ENCODE measurements around the gene SYT1. TPM values are rescaled to one million over a fixed set of nuclear protein-coding genes. Genes with fewer than 3 reads are reported as not detected.
A peak's percentile ranks its signal among the peaks of the same experiment; 100 is the strongest.

Gene SYT1
- total RNA-seq, 1 donor from 2014 or later: 0.30 TPM

DNA sequence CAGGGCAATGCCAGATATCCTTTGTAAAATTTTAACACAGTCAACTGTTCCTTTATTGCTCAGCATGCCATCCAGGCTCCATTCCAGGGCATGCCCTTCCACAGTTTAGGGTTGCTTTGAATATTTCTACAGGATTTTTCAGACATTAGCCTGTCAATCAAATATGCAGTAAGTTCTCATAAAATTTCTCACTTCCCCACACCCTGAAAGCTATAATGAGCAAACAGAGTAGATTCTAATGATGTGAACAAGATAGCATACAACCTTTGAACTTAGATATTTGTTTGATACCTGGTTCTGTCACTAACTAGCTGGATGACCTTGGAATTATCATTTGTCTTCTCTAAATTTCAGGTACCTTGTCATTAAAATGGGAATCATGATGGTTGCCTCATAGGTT lies 251.2 kb downstream of the SYT1 start:
- Histone ChIP-seq H3K27ac (replicated peaks) (no peak overlapping the region), H3K4me1 (no peaks in the 10 kb centered on the region), H3K4me3 (no peak overlapping the region), H3K9me3 (replicated peaks) (no peaks in the 10 kb centered on the region), H3K36me3 (no peaks in the 10 kb centered on the region), H3K27me3 (ENCODE audit: low read depth) (no peaks in the 10 kb centered on the region)
- TF ChIP-seq, protein P1, sequence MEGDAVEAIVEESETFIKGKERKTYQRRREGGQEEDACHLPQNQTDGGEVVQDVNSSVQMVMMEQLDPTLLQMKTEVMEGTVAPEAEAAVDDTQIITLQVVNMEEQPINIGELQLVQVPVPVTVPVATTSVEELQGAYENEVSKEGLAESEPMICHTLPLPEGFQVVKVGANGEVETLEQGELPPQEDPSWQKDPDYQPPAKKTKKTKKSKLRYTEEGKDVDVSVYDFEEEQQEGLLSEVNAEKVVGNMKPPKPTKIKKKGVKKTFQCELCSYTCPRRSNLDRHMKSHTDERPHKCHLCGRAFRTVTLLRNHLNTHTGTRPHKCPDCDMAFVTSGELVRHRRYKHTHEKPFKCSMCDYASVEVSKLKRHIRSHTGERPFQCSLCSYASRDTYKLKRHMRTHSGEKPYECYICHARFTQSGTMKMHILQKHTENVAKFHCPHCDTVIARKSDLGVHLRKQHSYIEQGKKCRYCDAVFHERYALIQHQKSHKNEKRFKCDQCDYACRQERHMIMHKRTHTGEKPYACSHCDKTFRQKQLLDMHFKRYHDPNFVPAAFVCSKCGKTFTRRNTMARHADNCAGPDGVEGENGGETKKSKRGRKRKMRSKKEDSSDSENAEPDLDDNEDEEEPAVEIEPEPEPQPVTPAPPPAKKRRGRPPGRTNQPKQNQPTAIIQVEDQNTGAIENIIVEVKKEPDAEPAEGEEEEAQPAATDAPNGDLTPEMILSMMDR (IDR thresholded peaks at IDR 0.05; ENCODE audit: borderline replicate concordance): no peak
- intact Hi-C loops (cut with micrococcal nuclease): no loop called here
- DNase-seq: no peak

DNA sequence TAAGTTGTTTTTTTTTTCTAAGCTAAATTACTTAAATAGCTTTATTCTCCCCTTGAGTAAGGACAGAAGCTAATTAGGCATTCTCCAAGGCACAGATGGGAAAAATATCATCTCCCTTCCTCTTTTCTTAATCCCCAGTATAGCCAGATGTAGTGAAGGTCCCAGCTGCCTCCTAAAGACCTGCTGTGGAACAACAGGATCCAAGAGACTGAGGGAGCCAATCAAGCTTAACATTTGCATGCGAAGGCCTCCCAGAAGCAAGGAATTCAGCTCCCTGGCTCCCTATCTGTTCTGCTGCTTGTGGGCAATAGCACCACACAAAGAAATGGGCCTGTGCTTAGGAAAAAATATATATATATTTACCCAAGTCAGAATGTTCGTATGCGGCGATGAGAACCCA lies 255.2 kb downstream of the SYT1 start:
- intact Hi-C loops (cut with micrococcal nuclease): no loop called here
- TF ChIP-seq, protein P1 (IDR thresholded peaks at IDR 0.05; ENCODE audit: borderline replicate concordance): no peak
- no peak overlapping the region for H3K27ac ChIP-seq (replicated peaks)

DNA sequence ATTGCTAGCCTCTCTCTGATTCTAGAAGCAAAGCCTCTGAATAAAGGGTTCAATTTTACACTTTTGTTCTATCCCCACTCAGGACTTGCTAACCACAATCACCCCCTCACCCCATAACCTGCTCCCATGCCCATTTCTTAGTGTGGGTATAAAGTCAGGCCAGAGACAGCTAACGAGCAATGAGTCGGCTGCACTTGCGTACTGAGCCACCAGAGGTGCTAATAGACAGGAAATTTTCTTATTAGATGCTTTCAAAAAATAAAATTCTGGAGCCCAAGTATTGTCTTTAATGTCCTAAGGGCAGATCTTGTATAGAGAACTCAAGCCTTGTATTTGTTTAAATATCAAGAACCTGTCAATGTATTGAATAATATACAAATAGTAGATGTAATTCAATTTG lies 256.9 kb downstream of the SYT1 start:
- intact Hi-C loops (cut with micrococcal nuclease): no loop called here
- no peak for DNase-seq
- Histone ChIP-seq H3K9me3 (replicated peaks) (no peaks in the 10 kb centered on the region), H3K4me3 (no peak overlapping the region), H3K4me1 (no peaks in the 10 kb centered on the region), H3K27ac (replicated peaks) (no peak overlapping the region), H3K36me3 (no peaks in the 10 kb centered on the region), H3K27me3 (ENCODE audit: low read depth) (no peaks in the 10 kb centered on the region)
- TF ChIP-seq, protein P1 (IDR thresholded peaks at IDR 0.05; ENCODE audit: borderline replicate concordance): peak; percentile 16

More for the DNA sequence above, 255.2 kb downstream of the SYT1 start:
- no peaks in the 10 kb centered on the region for H3K4me1 ChIP-seq
- no peak overlapping the region for H3K4me3 ChIP-seq
- H3K27me3 ChIP-seq (ENCODE audit: low read depth): no peaks in the 10 kb centered on the region
- no peaks in the 10 kb centered on the region for H3K36me3 ChIP-seq
- DNase-seq: no peak
- no peaks in the 10 kb centered on the region for H3K9me3 ChIP-seq (replicated peaks)

GRCh38 chr12:79124385-79124784 lies 259.8 kb downstream of the SYT1 start:
- Histone ChIP-seq H3K4me3 (no peak overlapping the region), H3K27ac (replicated peaks) (no peak overlapping the region), H3K4me1 (no peaks in the 10 kb centered on the region), H3K9me3 (replicated peaks) (no peaks in the 10 kb centered on the region), H3K36me3 (no peaks in the 10 kb centered on the region), H3K27me3 (ENCODE audit: low read depth) (no peaks in the 10 kb centered on the region)
- intact Hi-C loops (cut with micrococcal nuclease): no loop called here
- DNase-seq: no peak
- TF ChIP-seq, protein P1 (IDR thresholded peaks at IDR 0.05; ENCODE audit: borderline replicate concordance): no peak

- intact Hi-C loops (cut with micrococcal nuclease): no loop called here
- H3K4me3 ChIP-seq: no peak overlapping the region
- H3K27ac ChIP-seq (replicated peaks): no peak overlapping the region
- no peaks in the 10 kb centered on the region for H3K36me3 ChIP-seq
- TF ChIP-seq, protein P1 (IDR thresholded peaks at IDR 0.05; ENCODE audit: borderline replicate concordance): no peak
- H3K4me1 ChIP-seq: no peaks in the 10 kb centered on the region
- no peaks in the 10 kb centered on the region for H3K9me3 ChIP-seq (replicated peaks)
- no peaks in the 10 kb centered on the region for H3K27me3 ChIP-seq (ENCODE audit: low read depth)
- no peak for DNase-seq
Measured at GRCh38 chr12:79125358-79125757, 260.8 kb downstream of the SYT1 start.

All from left ventricle myocardium inferior (tissue), 1 donor.